HG03103 (cell line): ENCODE measurements around the gene CFTR.
"Not testable (repeated sequence)": the region's sequence is repeated elsewhere in the genome, so short reads cannot be mapped to it uniquely, and the experiment has no call there.

Source experiments
- ATAC-seq: cut with Tn5 transposase; IDR thresholded peaks from one replicate; pipeline ENCODE4 v1.9.1; 2021; ENCODE audit warnings: low read depth; ENCODE audit not compliant: unreplicated experiment

Gene CFTR

DNA sequence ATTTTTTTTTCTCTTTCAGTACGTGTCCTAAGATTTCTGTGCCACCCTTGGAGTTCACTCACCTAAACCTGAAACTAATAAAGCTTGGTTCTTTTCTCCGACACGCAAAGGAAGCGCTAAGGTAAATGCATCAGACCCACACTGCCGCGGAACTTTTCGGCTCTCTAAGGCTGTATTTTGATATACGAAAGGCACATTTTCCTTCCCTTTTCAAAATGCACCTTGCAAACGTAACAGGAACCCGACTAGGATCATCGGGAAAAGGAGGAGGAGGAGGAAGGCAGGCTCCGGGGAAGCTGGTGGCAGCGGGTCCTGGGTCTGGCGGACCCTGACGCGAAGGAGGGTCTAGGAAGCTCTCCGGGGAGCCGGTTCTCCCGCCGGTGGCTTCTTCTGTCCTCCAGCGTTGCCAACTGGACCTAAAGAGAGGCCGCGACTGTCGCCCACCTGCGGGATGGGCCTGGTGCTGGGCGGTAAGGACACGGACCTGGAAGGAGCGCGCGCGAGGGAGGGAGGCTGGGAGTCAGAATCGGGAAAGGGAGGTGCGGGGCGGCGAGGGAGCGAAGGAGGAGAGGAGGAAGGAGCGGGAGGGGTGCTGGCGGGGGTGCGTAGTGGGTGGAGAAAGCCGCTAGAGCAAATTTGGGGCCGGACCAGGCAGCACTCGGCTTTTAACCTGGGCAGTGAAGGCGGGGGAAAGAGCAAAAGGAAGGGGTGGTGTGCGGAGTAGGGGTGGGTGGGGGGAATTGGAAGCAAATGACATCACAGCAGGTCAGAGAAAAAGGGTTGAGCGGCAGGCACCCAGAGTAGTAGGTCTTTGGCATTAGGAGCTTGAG is at the start of gene CFTR:
Gene CFTR (plus strand): TSS at position 801 of the 830 bp plus-strand sequence. CDS start 70 bp downstream, outside the sequence.
- ATAC-seq: no peak

DNA sequence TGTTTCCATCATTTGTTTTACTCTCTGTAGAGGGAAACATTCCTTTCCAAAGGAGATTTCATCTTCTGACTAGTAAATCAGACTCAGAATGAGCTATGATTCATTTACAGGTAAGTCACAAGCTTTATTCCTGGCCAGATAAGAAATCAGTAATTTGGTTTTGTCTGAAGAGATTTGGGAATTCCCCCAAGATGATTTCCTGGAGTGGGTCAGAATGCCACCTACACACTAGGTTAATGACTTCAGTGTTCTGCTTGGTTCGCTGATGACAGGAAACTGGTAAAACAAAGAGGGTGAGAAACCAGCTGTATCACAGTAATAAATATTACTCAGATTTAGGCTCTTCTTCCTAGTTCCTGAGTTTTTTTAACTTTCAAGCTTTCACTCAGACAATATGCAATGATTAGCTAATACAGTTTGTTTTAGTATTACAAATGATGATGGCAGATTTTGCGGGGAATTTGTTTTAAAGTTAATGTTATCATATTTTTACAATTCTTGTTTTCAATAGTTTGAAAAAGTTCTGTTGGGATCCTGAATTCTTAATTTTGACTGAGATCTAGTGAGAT is 44.3 kb upstream of the CFTR start:
- peak; percentile 97 for ATAC-seq

DNA sequence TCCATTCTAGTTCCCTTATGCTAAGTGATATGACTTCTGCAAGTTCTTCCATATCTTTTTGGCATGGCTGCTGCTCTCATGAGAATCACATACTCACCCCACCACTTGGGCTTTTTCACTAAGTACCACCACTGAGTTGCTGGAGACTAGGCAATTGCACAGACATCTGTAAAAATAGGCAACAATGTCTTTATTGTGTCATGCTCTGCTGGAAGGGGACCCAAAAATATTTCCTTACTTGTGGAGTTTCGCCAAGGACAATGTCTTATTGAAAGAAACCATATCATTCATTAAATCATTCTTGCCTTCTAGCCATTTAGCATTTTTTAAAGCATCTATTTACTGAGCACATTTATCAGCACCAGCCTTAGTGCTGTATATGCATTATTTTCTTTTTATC is 35.2 kb upstream of the CFTR start:
- ATAC-seq: no peak

DNA sequence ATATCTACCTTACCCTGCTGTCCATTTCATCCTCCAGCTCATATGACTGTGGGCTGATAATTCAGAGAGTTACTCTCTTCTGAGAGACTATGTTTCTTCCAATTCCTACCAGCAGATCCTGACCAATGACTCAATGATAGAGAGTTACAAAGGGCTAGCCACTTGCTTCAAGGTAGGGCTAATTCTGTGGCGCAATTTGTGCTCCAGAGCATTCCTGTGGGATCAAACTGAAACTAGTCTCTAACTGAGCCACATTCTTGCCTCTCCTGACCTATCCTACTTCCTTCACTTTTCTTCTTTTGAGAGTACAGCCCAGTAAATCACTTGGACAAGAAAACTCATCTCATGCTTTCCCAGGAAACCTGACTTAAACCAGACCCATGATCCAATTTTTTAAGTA is 34.6 kb upstream of the CFTR start:
- no peak for ATAC-seq

DNA sequence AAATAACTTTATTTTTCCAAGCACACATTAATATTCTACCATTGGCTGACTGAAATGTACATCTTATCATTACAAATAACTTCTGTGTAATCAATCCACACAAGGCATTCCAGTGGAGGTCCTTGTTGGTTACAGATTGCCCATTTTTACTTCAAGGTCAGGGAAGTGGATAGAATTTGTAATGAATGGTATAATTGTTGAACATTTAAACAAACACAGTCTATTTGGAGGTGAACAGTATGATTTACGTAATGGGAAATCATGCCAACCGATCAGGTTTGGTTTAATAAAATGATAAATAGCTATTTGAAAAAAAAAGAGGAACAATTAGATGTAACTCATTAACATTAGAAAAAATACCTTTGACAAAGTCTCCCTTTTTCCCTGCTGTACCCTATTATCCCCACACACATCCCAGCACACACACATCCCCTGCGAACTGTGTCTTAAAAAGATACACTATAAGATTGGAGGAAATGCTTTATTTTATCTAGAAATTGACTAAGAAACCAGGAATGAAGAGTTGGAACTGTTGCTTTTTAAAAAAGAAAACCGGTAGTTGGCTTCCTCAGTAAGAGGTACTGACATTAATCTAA is 33.5 kb upstream of the CFTR start:
- ATAC-seq: no peak

DNA sequence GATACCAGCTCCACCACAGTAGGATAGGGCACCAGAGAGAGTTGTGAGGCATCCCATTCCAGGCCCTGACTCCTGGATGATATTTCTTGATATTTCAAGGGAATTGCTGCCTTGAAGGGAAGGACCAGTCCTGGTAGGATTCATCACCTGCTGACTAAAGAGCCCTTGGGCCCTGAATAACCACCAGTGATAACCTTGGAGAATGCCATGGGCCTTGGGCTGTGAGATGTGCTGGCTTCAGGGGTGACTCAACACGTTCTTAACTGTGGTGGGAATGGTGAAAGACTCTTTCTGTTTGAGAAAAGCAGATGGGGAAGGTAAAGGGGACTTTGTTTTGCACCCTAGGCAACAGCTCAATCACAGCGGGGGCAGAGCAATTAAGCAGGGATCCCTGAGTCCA is 31.2 kb upstream of the CFTR start:
- no peak for ATAC-seq

DNA sequence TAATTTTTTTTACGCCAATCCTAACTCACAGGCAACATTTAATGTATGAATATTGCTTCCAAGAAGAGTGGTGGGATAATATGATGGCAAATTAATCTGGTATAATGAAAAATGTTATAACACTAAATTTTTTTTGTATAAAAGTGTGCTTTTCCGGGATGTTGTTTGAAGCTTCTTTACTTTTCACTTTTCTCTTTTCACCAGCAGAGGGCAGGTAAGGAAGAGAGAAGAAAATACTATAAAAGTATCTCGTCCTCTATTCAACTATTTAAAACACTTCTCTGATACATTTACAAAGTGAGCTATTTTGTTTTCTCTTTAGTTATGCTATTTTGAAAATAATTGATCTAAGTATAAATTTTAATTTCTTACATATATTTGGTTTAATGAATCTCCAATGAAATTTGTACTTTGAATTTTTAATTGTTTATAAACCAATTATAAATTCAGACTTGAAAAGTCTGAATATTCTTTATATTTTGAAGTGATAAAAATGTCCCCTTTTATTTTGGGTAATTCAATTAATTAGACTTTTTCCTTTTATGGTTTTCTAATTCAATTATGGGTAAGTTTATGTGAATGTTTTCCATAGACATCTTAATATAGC is 20.7 kb upstream of the CFTR start:
- ATAC-seq: peak; percentile 61

DNA sequence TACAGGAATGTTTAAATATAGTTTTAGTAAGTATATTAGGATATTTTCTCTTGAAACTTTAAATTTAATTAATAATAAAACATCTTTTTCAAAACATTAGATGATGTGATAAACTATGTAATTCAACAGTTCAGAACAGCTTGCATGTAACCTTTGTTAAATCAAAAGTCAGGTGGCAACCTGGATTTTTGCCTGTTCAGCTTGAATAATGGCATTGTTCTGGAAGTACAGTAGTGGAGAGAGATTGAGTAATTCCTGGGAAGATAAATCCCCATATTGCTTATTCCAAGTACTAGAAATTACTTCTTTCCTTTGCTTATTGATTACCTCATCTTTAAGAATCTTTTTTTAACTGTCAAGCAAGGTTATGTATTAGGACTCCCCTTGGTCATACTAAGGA is 20.1 kb upstream of the CFTR start:
- no peak for ATAC-seq

DNA sequence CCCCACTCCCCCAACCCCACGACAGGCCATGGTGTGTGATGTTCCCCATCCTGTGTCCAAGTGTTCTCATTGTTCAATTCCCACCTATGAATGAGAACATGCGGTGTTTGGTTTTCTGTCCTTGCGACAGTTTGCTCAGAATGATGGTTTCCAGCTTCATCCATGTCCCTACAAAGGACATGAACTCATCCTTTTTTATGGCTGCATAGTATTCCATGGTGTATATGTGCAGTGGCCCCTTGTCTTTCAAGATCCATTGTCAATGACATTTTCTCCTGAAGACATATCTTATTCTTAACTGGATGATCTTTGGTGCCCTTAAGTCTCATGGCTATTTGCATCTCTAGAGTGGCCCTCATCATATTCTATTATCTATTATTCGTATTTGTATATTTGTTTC is 19.0 kb upstream of the CFTR start:
- not testable (repeated sequence) for ATAC-seq

DNA sequence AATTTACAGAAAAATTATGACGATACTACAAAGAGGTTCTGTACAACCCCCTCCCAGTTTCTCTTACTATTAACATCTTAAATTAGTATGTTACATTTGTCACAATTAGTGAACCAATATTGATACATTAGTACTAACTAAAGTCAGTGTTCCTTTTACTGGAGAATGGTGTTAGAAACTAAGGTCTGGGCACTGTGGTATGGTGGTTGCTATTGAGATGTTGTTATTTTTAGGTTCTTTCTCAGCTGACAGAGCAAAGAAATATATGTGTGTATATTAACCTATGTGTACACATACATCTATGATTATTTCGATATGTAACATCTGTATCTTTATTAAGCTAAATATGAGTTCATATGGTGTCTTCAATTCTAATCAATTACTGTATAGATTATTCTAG is 11.7 kb upstream of the CFTR start:
- ATAC-seq: no peak

DNA sequence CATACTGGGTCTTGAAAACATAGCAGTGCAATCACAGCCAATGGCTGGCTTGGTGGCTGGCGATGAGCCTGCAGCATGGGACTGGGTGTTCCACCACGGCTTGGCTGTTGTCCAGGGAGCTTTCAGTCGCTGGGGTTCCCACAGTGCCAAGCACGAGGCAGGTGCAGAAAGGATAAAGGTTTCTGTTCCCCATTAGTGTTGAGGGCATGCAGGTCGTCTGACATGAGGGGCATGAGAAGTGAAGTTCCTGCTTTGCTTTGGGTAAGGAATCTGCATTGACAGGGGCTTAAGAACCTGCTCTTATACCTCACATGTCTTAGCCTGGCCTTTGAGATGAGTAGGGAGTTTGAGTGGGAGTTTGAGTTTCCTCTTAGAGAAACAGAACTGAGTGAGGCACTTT is 9.0 kb upstream of the CFTR start:
- peak; percentile 48 for ATAC-seq

DNA sequence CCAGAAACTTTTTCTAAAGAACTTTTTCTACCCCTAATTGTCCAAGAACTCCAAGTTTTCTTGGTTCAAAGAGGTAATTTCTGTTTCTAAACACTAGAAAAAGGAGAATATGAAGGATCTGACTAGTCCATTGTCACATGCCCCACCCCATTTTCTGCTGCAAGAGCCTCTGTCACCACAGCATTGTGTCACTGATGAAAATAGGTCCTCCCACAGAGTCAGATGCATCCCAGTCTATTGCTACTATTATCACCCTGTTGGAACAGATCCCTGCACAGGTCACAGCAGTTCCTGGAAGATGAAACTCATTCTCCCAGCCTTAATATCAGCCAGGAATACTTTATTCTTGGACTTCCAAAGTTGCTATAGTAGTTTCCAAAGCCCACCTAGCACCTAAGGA is 7.5 kb upstream of the CFTR start:
- no peak for ATAC-seq

DNA sequence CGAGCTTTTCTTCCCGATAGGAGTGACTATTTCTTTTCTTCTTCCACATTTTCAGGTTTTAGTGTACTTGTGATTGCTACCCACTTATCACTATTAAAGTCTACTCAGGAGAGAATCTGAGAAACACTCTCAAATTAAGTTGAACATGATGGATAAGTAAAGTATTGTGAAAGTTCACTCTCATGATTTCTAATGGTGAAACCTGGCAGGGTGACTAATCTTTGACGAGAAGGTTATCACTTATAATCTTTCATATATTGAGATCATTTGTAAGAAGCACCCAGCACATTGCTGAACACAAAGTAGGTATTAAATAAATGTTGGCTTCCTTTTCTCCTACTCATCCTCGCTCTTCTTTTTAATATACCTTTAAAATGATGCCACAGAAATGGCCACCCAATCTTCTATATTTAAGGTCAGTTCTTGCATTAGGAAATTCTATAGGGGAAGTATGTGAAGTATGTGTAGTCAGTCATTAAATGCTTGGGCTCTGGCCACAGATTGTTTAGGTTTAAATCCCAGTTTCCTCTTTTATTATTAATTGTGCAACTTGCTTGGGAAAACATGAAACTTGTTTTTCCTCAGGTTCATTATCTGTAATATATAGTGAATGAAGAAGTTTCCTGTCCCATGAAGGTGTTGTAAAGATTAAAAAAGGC is 3.1 kb upstream of the CFTR start:
- ATAC-seq: no peak

DNA sequence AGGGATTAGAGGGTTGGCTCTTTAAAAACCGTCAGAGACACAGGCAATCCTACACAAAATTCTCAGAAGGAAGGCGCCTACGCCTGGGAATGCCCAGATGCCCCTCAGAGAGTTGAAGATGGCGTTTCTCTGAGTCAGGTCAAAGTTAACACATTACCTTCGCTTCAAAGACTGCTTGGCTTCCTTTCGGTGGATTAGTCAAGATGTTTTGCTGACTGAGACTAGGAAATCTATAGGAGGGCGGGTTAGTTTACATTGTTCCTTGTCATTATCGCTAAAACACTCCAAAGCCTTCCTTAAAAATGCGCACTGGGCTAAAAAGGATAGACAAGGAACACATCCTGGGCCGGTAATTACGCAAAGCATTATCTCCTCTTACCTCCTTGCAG is 995 bp upstream of the CFTR start:
- no peak for ATAC-seq

DNA sequence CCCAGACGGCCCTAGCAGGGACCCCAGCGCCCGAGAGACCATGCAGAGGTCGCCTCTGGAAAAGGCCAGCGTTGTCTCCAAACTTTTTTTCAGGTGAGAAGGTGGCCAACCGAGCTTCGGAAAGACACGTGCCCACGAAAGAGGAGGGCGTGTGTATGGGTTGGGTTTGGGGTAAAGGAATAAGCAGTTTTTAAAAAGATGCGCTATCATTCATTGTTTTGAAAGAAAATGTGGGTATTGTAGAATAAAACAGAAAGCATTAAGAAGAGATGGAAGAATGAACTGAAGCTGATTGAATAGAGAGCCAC is 184 bp downstream of the CFTR start:
- no peak for ATAC-seq

DNA sequence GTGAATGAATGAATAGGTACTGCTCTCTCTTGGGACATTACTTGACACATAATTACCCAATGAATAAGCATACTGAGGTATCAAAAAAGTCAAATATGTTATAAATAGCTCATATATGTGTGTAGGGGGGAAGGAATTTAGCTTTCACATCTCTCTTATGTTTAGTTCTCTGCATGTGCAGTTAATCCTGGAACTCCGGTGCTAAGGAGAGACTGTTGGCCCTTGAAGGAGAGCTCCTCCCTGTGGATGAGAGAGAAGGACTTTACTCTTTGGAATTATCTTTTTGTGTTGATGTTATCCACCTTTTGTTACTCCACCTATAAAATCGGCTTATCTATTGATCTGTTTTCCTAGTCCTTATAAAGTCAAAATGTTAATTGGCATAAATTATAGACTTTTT is 1.2 kb downstream of the CFTR start:
- ATAC-seq: no peak

DNA sequence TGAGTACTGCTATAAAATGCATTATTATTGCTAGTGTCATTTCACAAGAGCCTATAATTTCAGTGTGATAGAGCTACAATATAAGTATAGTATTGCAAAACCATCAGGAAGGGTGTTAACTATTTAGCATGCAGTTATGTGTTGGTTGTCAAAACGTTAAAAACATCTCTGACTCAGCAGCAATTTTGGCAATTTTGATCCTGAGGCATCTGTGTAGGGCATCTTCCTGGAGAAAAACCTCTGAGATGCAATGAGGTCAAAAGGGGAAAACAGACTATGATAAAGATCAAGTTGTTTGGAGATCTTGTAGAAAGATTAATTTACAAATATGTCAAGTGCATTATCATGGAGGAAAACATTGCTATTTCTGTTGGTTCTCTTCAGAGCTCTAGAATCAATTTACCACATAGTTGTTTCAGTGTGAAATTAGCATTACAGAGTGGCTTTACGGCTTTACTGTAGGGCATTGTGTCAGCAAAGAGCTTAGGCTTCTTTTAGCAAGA is 5.3 kb downstream of the CFTR start:
- ATAC-seq: no peak

DNA sequence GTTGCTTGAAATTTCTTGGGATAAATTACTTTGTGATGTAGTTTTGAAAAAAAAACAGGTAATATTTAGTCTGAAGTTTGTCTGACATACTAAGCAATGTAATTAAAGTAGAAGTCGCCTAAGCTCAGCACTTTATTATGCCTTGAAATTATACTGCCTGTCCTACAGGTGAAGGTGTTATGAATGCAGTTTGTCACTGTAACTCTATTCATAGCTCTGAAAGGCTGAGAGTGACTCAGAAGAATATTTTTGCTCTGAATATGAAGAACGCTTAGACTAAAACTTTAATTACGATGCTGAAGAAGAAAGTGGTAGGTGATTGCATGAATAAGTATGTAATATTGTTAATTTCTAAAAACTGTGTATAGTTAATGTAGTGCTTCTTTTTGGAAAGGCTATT is 9.2 kb downstream of the CFTR start:
- no peak for ATAC-seq

DNA sequence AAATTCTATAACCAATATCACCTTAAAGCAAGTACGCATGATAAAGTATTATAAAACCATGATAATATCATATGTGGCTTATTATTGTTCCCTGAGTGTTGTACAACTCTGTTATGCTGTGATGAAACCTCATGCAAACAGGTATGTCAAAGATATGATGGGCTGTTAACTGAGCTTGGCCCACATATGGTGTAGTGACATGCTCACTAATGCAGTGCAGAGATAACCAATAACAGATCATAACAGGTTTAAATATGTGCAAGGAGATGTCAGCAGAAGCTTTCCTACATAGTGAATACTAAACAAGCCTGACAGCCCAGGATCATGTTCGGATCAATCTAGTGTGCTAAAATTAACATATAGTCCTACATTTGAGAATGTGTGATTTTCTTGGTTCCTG is 9.6 kb downstream of the CFTR start:
- no peak for ATAC-seq

DNA sequence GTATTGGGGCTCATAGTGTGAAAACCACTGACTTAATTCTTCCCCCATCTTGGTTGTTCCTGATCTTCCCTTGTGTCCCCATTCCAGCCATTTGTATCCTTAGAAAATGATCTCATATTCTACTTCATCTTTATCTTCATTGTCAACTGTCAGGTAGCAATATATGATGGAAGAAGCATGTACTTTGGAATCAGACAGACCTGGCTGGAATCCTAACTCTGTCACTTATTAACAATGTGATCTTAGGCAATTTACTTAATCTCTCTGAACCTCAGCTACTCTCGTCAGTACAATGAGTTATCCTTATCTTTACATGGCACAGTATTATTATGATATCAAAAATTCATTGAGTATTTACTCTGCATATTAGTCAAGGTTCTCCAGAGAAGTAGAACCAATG is 10.1 kb downstream of the CFTR start:
- ATAC-seq: no peak

DNA sequence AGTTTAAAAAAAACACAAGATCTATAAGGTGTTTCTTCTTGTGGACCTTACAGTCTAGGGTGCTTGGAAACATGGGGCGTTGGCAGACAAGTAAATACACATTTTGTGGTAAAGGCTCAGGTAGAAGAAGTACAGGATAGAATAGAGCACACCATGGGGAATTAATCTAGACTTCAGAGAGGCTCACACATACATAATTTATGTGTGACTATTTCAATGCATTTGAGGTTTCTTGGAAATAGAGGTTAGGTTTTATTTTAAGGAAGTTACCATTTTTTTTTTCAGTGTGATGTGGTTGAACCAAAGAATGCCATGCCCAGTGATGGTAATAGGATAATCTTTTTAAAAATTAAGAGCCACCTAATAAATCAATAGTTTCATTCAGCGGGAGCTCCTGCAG is 12.8 kb downstream of the CFTR start:
- no peak for ATAC-seq
